Fibroblast of lung (primary cell): ENCODE results near the gene ZBP1. TPM values are rescaled to one million over a fixed set of nuclear protein-coding genes. Genes with fewer than 3 reads are reported as not detected.

Experiments
- DNase-seq, 2 donors: peaks; one replicate each; pipeline versions ENCODE4 v3.0.0 to v3.0.0-alpha.2; 2010; ENCODE audit warnings: low read depth in 2 of 2
- H2AFZ ChIP-seq: 2 replicates; pipeline ENCODE4 v1.5.1; 2012; ENCODE audit warnings: low read length, control low read depth, inconsistent platforms
- H3K27ac ChIP-seq: 2 replicates; pipeline ENCODE4 v1.5.1; 2011; ENCODE audit warnings: low read length, control low read depth; ENCODE audit not compliant: insufficient read depth
- H3K27me3 ChIP-seq: 2 replicates; pipeline ENCODE4 v1.5.1; 2011; ENCODE audit warnings: mild to moderate bottlenecking, low read length; ENCODE audit not compliant: control insufficient read depth, insufficient read depth
- H3K36me3 ChIP-seq: 2 replicates; pipeline ENCODE4 v1.5.1; 2011; ENCODE audit warnings: low read length; ENCODE audit not compliant: control insufficient read depth, insufficient read depth
- H3K4me1 ChIP-seq: 2 replicates; pipeline ENCODE4 v1.5.1; 2011; ENCODE audit warnings: low read length; ENCODE audit not compliant: control insufficient read depth, insufficient read depth; ENCODE audit errors: extremely low read depth
- H3K4me2 ChIP-seq: 2 replicates; pipeline ENCODE4 v1.5.1; 2011; ENCODE audit warnings: low read length, control low read depth; ENCODE audit not compliant: insufficient read depth; ENCODE audit errors: extremely low read depth
- H3K4me3 ChIP-seq, 4 experiments: fragments of 200-600 bp in 1 of 4; sonication (generic) in 1 of 4; replicated peaks in 1 of 4; 2 replicates each; pipeline ENCODE4 v1.5.1; 2011 to 2016; ENCODE audit warnings: low read length in 4 of 4, low read depth in 3 of 4, mild to moderate bottlenecking in 3 of 4, control low read depth in 2 of 4, inconsistent platforms in 1 of 4, mixed read lengths in 1 of 4; ENCODE audit not compliant: insufficient read depth in 1 of 4; ENCODE audit errors: control extremely low read depth in 1 of 4
- H3K79me2 ChIP-seq: 2 replicates; pipeline ENCODE4 v1.5.1; 2012; ENCODE audit warnings: mild to moderate bottlenecking, low read length, inconsistent platforms; ENCODE audit not compliant: control insufficient read depth, insufficient read depth
- H3K9ac ChIP-seq: 2 replicates; pipeline ENCODE4 v1.5.1; 2011; ENCODE audit warnings: mild to moderate bottlenecking, low read length, control low read depth; ENCODE audit not compliant: insufficient read depth
- H3K9me3 ChIP-seq: 2 replicates; pipeline ENCODE4 v1.5.1; 2012; ENCODE audit warnings: low read depth, low read length; ENCODE audit not compliant: control insufficient read depth, insufficient read depth
- H4K20me1 ChIP-seq: 2 replicates; pipeline ENCODE4 v1.5.1; 2011; ENCODE audit warnings: low read length; ENCODE audit not compliant: control insufficient read depth, insufficient read depth; ENCODE audit errors: extremely low read depth
- EZH2 ChIP-seq: IDR thresholded peaks from 2 replicates; pipeline ENCODE4 v1.5.1; 2012; ENCODE audit warnings: low read length, control low read depth, mild to moderate bottlenecking; ENCODE audit errors: missing control alignments
- polyA plus RNA-seq, 2 donors: library from polyadenylated mRNA; depleted of rRNA in 1 of 2; stranded (reverse) in 1 of 2; unstranded in 1 of 2; fragments of >200 nt; gene quantifications; 2 replicates each; pipeline ENCODE4 v1.2.1, GENCODE V29; 2011 to 2012; ENCODE audit warnings: missing spikeins in 1 of 2
- total RNA-seq: library from RNA; depleted of rRNA; stranded (reverse); fragments of >200 nt; gene quantifications from 2 replicates; pipeline ENCODE4 v1.2.1, GENCODE V29; 2014
- TF ChIP-seq, protein P1 (sequence below), 2 donors: IDR thresholded peaks in 1 of 2; conservative IDR thresholded peaks in 1 of 2; 1 replicate in 1 of 2; 2 replicates in 1 of 2; pipeline ENCODE4 v1.5.1; 2011 to 2012; ENCODE audit warnings: low read length in 2 of 2, control low read depth in 1 of 2, inconsistent platforms in 1 of 2, low read depth in 1 of 2, mild to moderate bottlenecking in 1 of 2

Gene ZBP1
- total and polyA plus RNA-seq, 2 donors (not counting 1 experiment from before 2014, with no cell fraction given): not detected

DNA sequence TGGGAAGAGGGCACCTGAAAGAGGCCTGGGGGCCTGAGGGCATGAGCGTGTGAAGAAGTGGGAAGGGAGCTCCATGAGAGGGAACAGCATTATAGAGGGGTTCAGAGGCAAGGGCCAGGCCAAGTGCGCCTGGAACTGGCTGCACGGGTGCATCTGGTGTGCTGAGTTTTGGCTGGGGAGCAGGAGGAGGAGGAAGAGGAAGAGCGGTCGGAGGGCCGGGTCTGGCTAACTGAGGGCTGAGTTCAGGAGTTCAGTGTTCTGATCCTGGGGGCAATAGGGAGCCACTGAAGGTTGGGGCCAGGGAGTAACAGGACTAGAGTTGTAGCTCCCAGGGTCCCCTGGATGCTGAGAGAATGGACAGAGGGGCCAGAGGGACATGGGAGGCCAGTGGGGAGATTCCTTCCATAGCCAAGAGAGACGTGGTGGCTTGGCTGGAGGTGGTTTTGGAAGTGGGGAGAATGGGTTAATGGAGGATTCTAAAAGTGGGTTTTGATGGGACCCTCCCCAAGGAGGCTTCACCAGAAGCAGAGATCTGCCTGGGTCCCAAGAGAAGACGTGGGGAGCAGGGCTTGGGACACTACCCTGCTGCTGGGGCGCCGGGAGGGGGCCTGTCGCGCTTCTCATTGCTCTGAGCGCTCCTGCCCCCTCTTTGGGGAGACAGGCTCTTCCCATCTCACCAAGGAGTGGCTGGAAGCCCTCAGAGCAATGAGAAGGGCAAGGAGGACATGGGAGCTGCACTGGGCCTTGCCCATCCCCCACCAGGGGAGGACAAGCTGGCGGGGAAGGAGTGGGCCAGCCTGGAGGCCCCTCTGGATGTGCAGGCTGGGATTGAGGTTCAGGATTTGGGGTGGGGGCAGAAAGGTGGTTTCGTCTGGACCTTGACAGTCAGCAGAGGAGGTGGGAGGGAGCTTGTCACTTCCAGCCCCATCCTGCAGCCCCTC lies 28.7 kb downstream of the ZBP1 start:
- H3K9me3 ChIP-seq: no peaks in the 10 kb centered on the region
- H2AFZ ChIP-seq: no peak overlapping the region

DNA sequence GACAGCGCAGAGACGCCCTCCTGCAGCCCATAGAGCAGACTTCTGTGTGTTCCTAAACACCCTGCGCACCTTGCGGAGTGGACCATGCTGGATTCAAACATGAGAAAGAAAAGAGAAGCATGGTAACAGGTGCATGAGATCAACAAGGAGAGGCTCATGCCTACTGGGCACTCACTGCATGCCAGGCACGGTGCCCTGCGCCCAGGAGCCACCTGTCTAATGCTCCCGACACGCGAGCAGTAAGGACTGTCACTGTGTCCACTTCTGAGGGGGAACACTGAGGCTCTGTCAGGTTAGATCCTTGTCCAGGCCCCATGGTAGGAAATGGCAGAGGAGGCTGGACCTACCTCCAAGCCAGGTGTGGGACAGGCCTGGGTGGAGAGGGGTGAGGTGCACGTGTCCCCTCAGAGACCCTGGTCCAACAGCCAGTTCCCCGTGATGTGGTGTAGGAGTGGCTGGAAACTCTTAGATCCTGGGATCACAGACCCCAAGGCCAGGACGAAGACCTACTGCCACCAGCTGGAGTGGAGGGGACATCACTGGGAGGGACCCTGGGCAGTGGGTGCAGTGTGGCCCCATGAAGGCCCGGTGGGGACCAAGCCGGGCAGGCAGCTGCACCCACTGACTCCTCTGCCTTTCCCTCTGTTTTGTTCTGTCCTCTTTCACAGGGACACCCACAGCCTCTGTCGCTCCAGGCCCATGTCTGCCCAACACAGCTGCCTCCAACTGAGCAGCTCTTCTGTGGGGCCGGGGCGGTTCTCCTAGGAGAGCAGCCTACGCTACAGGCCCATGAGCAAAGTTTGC lies 29.5 kb downstream of the ZBP1 start:
- no peak overlapping the region for H3K4me3 ChIP-seq
- no peak overlapping the region for H3K27ac ChIP-seq
- H3K4me2 ChIP-seq: no peak overlapping the region
- TF ChIP-seq, protein P1, sequence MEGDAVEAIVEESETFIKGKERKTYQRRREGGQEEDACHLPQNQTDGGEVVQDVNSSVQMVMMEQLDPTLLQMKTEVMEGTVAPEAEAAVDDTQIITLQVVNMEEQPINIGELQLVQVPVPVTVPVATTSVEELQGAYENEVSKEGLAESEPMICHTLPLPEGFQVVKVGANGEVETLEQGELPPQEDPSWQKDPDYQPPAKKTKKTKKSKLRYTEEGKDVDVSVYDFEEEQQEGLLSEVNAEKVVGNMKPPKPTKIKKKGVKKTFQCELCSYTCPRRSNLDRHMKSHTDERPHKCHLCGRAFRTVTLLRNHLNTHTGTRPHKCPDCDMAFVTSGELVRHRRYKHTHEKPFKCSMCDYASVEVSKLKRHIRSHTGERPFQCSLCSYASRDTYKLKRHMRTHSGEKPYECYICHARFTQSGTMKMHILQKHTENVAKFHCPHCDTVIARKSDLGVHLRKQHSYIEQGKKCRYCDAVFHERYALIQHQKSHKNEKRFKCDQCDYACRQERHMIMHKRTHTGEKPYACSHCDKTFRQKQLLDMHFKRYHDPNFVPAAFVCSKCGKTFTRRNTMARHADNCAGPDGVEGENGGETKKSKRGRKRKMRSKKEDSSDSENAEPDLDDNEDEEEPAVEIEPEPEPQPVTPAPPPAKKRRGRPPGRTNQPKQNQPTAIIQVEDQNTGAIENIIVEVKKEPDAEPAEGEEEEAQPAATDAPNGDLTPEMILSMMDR (conservative IDR thresholded peaks at IDR 0.05 in 1 of 2, IDR thresholded peaks at IDR 0.05 in 1 of 2; ENCODE audit: low read depth in 1 of 2, low read length in 2 of 2): no peak
- TF ChIP-seq EZH2: no peak
- H3K9ac ChIP-seq: no peak overlapping the region
- H2AFZ ChIP-seq: no peak overlapping the region
- no peaks in the 10 kb centered on the region for H3K4me1 ChIP-seq
- no peaks in the 10 kb centered on the region for H3K27me3 ChIP-seq
- H3K36me3 ChIP-seq: no peaks in the 10 kb centered on the region
- H3K79me2 ChIP-seq: no peaks in the 10 kb centered on the region
- H4K20me1 ChIP-seq: no peaks in the 10 kb centered on the region
- H3K9me3 ChIP-seq: no peaks in the 10 kb centered on the region
- DNase-seq: no peak

More for the DNA sequence above, 28.7 kb downstream of the ZBP1 start:
- Histone ChIP-seq H3K9ac (no peak overlapping the region), H3K4me3 (no peak overlapping the region), H3K79me2 (no peaks in the 10 kb centered on the region), H3K4me1 (no peaks in the 10 kb centered on the region), H3K36me3 (no peaks in the 10 kb centered on the region), H3K4me2 (no peak overlapping the region), H4K20me1 (no peaks in the 10 kb centered on the region), H3K27me3 (no peaks in the 10 kb centered on the region), H3K27ac (no peak overlapping the region)
- TF ChIP-seq, protein P1 (conservative IDR thresholded peaks at IDR 0.05 in 1 of 2, IDR thresholded peaks at IDR 0.05 in 1 of 2; ENCODE audit: low read depth in 1 of 2, low read length in 2 of 2): no peak
- no peak for TF ChIP-seq EZH2
- DNase-seq: no peak
